Measurements from ENCODE around the gene SDHB. TPM values are rescaled to one million over a fixed set of nuclear protein-coding genes. Genes with fewer than 3 reads are reported as not detected.

Gene SDHB
- polyA plus RNA-seq, 3 donors, result 116 to 275 (median 241) TPM

DNA sequence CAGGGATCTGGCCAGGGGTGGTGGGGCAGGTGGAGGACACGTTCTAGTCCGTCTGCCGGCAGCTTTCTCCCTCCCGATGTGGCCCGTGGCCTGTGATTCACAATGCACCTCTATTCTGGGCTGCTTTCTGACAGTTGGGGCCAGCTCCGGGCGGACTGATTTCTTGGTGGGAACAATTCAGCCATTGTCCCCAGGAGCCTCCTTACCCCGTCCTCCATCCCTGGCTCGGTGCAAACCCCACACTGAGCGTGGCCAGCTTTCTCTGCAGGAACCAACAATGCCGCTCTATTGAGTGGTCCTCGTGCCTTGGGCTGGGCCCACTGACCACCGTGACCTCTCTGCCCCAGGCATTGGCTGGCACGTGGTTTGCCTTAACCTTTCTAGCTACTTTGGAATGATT lies 35.7 kb upstream of the SDHB start:
- H3K27ac Mint-ChIP-seq, result no peak overlapping the region

DNA sequence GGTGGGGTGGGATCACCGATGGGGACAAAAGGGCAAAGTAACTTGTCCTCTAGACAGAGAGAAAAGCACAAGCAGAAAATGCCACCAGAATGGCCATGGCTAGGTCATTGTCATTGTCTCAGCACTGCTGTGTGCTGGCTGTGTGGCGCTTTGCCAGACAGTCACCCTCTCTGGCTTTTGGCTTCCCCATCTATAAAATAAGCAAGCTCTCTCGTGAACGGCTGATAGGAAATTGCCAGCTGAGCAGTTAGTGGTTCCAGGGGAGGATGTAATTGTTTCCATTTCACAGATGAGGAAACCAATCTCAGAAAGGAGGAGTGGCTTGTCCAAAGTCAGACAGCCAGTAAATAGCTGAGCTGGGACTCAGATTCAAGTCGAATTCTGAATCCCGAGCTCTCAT lies 32.9 kb upstream of the SDHB start:
- Histone ChIP-seq H3K9ac (ENCODE audit: insufficient read depth, low read length, poor library complexity, severe bottlenecking) (no peak overlapping the region), H3K27me3 (ENCODE audit: control insufficient read depth in 2 of 2, insufficient read depth in 2 of 2, low read length in 2 of 2) (no peaks in the 10 kb centered on the region), H3K4me1 (ENCODE audit: control insufficient read depth in 1 of 2, insufficient read depth in 2 of 2, low read length in 2 of 2) (peaks cover 15 to 20% of the 10 kb centered on the region in 2 donors), H4K20me1 (ENCODE audit: insufficient read depth, low read length) (no peaks in the 10 kb centered on the region), H3K79me2 (ENCODE audit: insufficient read depth, low read length) (no peaks in the 10 kb centered on the region), H3K36me3 (replicated peaks in 1 of 2; ENCODE audit: control insufficient read depth in 1 of 2, insufficient read depth in 2 of 2, low read length in 2 of 2) (peaks cover 73 to 85% of the 10 kb centered on the region in 2 donors), H3K27ac (ENCODE audit: low read depth in 1 of 2, low read length in 2 of 2) (no peak overlapping the region), H2AFZ (ENCODE audit: insufficient read depth, low read depth, low read length, poor library complexity, severe bottlenecking) (no peak overlapping the region), H3K4me3 (replicated peaks in 1 of 3; ENCODE audit: low read depth in 2 of 3, low read length in 3 of 3) (no peak overlapping the region), H3K9me3 (replicated peaks in 1 of 2; ENCODE audit: control insufficient read depth in 1 of 2, insufficient read depth in 1 of 2, low read length in 2 of 2) (no peaks in the 10 kb centered on the region), H3K4me2 (replicated peaks; ENCODE audit: extremely low read depth, low read length, poor library complexity, severe bottlenecking) (no peak overlapping the region)
- WGBS (ENCODE audit: insufficient coverage), result 100% methylated on average over 2 of the region's 6 CpGs
- peaks cover 0 to 2% (median 0%) of the 10 kb centered on the region in 7 donors for H3K9me3 Mint-ChIP-seq
- TF ChIP-seq, protein P1, sequence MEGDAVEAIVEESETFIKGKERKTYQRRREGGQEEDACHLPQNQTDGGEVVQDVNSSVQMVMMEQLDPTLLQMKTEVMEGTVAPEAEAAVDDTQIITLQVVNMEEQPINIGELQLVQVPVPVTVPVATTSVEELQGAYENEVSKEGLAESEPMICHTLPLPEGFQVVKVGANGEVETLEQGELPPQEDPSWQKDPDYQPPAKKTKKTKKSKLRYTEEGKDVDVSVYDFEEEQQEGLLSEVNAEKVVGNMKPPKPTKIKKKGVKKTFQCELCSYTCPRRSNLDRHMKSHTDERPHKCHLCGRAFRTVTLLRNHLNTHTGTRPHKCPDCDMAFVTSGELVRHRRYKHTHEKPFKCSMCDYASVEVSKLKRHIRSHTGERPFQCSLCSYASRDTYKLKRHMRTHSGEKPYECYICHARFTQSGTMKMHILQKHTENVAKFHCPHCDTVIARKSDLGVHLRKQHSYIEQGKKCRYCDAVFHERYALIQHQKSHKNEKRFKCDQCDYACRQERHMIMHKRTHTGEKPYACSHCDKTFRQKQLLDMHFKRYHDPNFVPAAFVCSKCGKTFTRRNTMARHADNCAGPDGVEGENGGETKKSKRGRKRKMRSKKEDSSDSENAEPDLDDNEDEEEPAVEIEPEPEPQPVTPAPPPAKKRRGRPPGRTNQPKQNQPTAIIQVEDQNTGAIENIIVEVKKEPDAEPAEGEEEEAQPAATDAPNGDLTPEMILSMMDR (IDR thresholded peaks at IDR 0.05), result no peak
- peak overlapping the region in 1 of 7 donors; percentile 23 for H3K27ac Mint-ChIP-seq
- peaks cover 65 to 89% of the 10 kb centered on the region in 2 donors for H3K36me3 Mint-ChIP-seq
- H3K4me1 Mint-ChIP-seq, result peaks cover 43% of the 10 kb centered on the region
- no peak overlapping the region for H3K4me3 Mint-ChIP-seq
- intact Hi-C loops (cut with micrococcal nuclease), result no loop called here
- DNase-seq, result no peak
- peaks cover 0 to 5% (median 0%) of the 10 kb centered on the region in 3 donors for H3K27me3 Mint-ChIP-seq (ENCODE audit: low read depth in 3 of 3)

More for the DNA sequence above, 35.7 kb upstream of the SDHB start:
- Mint-ChIP-seq H3K36me3 (peaks cover 77 to 96% of the 10 kb centered on the region in 2 donors), H3K4me1 (peaks cover 18% of the 10 kb centered on the region), H3K27me3 (ENCODE audit: low read depth in 3 of 3) (no peaks in the 10 kb centered on the region), H3K9me3 (peaks cover 0 to 7% (median 3%) of the 10 kb centered on the region in 7 donors), H3K4me3 (no peak overlapping the region)
- Histone ChIP-seq H3K4me2 (replicated peaks; ENCODE audit: extremely low read depth, low read length, poor library complexity, severe bottlenecking) (no peak overlapping the region), H3K27me3 (ENCODE audit: control insufficient read depth in 2 of 2, insufficient read depth in 2 of 2, low read length in 2 of 2) (no peaks in the 10 kb centered on the region), H3K9me3 (replicated peaks in 1 of 2; ENCODE audit: control insufficient read depth in 1 of 2, insufficient read depth in 1 of 2, low read length in 2 of 2) (no peaks in the 10 kb centered on the region), H3K36me3 (replicated peaks in 1 of 2; ENCODE audit: control insufficient read depth in 1 of 2, insufficient read depth in 2 of 2, low read length in 2 of 2) (peaks cover 88 to 98% of the 10 kb centered on the region in 2 donors), H3K4me1 (ENCODE audit: control insufficient read depth in 1 of 2, insufficient read depth in 2 of 2, low read length in 2 of 2) (no peaks in the 10 kb centered on the region), H3K79me2 (ENCODE audit: insufficient read depth, low read length) (no peaks in the 10 kb centered on the region), H3K27ac (ENCODE audit: low read depth in 1 of 2, low read length in 2 of 2) (no peak overlapping the region), H4K20me1 (ENCODE audit: insufficient read depth, low read length) (no peaks in the 10 kb centered on the region), H2AFZ (ENCODE audit: insufficient read depth, low read depth, low read length, poor library complexity, severe bottlenecking) (no peak overlapping the region), H3K4me3 (replicated peaks in 1 of 3; ENCODE audit: low read depth in 2 of 3, low read length in 3 of 3) (no peak overlapping the region), H3K9ac (ENCODE audit: insufficient read depth, low read length, poor library complexity, severe bottlenecking) (no peak overlapping the region)
- WGBS (ENCODE audit: insufficient coverage), result 97% methylated on average over 13 of the region's 14 CpGs
- intact Hi-C loops (cut with micrococcal nuclease), result no loop called here
- TF ChIP-seq, protein P1 (IDR thresholded peaks at IDR 0.05), result no peak
- DNase-seq, result no peak

Data from CD14-positive monocyte (primary cell).